Psoas muscle (tissue), 8 donors: Measurements from ENCODE around the gene WWOX. TPM values are rescaled to one million over a fixed set of nuclear protein-coding genes. Genes with fewer than 3 reads are reported as not detected.

Experiments
- ATAC-seq, 4 donors: fragments of 200-7000 bp; cut with Tn5 transposase; one replicate each; pipeline ENCODE4 v1.9.1; 2020; ENCODE audit warnings: moderate library complexity in 3 of 4, mild to moderate bottlenecking in 2 of 4
- DNase-seq, 2 donors: peaks; one replicate each; pipeline ENCODE4 v3.0.0-alpha.2; 2020
- H3K27ac ChIP-seq: fragments of 200-600 bp; one replicate; pipeline ENCODE4 v1.8.0; 2022
- H3K27me3 ChIP-seq, 3 donors: fragments of 200-600 bp in 1 of 3; one replicate each; pipeline versions ENCODE4 v1.6.1 to v1.8.0; 2013 to 2022; ENCODE audit warnings: low read length in 2 of 3, mild to moderate bottlenecking in 2 of 3, moderate library complexity in 1 of 3; ENCODE audit not compliant: insufficient read depth in 3 of 3
- H3K36me3 ChIP-seq, 2 donors: fragments of 200-600 bp in 1 of 2; one replicate each; pipeline versions ENCODE4 v1.6.1 to v1.8.0; 2013 to 2022; ENCODE audit warnings: low read depth in 1 of 2, mild to moderate bottlenecking in 1 of 2, moderate library complexity in 1 of 2; ENCODE audit not compliant: insufficient read depth in 1 of 2
- H3K4me1 ChIP-seq: fragments of 200-600 bp; one replicate; pipeline ENCODE4 v1.8.0; 2022
- H3K4me3 ChIP-seq: fragments of 200-600 bp; one replicate; pipeline ENCODE4 v1.8.0; 2022; ENCODE audit warnings: mild to moderate bottlenecking
- H3K9me3 ChIP-seq: fragments of 200-600 bp; one replicate; pipeline ENCODE4 v1.8.0; 2022
- CTCF ChIP-seq: fragments of 200-600 bp; IDR thresholded peaks from one replicate; pipeline ENCODE4 v1.8.0; 2022; ENCODE audit warnings: antibody characterized with exemption
- WGBS, 3 donors: extraction: QIAGEN DNeasy Blood & Tissue Kit; methylation state at CpG; one replicate each; pipeline versions ENCODE4 v1.1.6 to v1.1.7; 2013; 5-methylcytosine and 5-hydroxymethylcytosine counted together
- intact Hi-C, 2 donors: fragments of 100-400 bp; cut with DNase I; formaldehyde crosslinking; loops; one replicate each; pipeline versions ENCODE4 v1.11.0 to v1.14.2; 2022
- polyA plus RNA-seq, 3 donors: library from polyadenylated mRNA; stranded (reverse); fragments of 200-250 nt; gene quantifications; one replicate each; pipeline ENCODE4 v1.2.3, GENCODE V29; 2013
- total RNA-seq, 4 donors: library from RNA; stranded (reverse); fragmentation: NEBNext Ultra II Directional in 2 of 4; extraction: Animal tissue kit (Norgen Biotek cat#: 25700) in 2 of 4; gene quantifications; one replicate each; pipeline versions ENCODE4 v1.2.1 to v1.2.4, GENCODE V29; 2021 to 2023
- donor health status: healthy with polysubstance abuse.
- donor health status: DM: no; HTN: no; CAD: no; lungs with moderate emphysema.
- donor health status: Bipolar disorder and iron deficiency.
- donor health status: healthy.
- donor health status: DM: yes; HTN: yes; CAD: no.
- donor health status: DM: no; HTN: no; CAD: no.
- donor health status: DM: no; HTN: no; CAD: no.
- donor health status: DM: yes; HTN: yes; CAD: no.

WWOX gene
- total and polyA plus RNA-seq, 7 donors = 3.1 to 6.6 (median 5.0) TPM

- 96 to 98% (median 96%) methylated on average over 4 of the region's 4 CpGs for whole genome bisulfite sequencing, 3 donors
- no peak for DNase-seq
- no peaks in the 10 kb centered on the region for H3K9me3 ChIP-seq
Measured at GRCh38 chr16:78469787-78470186, 370.3 kb downstream of the WWOX start.

GRCh38 chr16:78473031-78473699 lies 373.7 kb downstream of the WWOX start:
- WGBS, 3 donors = 89 to 93% (median 89%) methylated on average over 11 of the region's 11 CpGs
- ATAC-seq (no peak), DNase-seq (no peak)
- H3K27me3 ChIP-seq = no peaks in the 10 kb centered on the region
- H3K36me3 ChIP-seq = no peaks in the 10 kb centered on the region
- no peaks in the 10 kb centered on the region for H3K9me3 ChIP-seq
- no peak for TF ChIP-seq CTCF
- intact Hi-C loops = no loop called here
- H3K4me1 ChIP-seq = no peaks in the 10 kb centered on the region
- H3K27ac ChIP-seq = no peak overlapping the region
- H3K4me3 ChIP-seq = no peak overlapping the region

More at GRCh38 chr16:78469787-78470186, 370.3 kb downstream of the WWOX start:
- no peaks in the 10 kb centered on the region for H3K27me3 ChIP-seq
- H3K4me1 ChIP-seq = no peaks in the 10 kb centered on the region
- no peak for TF ChIP-seq CTCF
- H3K4me3 ChIP-seq = no peak overlapping the region
- no peak overlapping the region for H3K27ac ChIP-seq
- no peaks in the 10 kb centered on the region for H3K36me3 ChIP-seq
- ATAC-seq = no peak
- intact Hi-C loops = no loop called here

GRCh38 chr16:78474762-78475161 lies 375.3 kb downstream of the WWOX start:
- TF ChIP-seq CTCF = no peak
- DNase-seq (no peak), ATAC-seq (no peak)
- intact Hi-C loops = no loop called here
- no peaks in the 10 kb centered on the region for H3K4me1 ChIP-seq
- WGBS, 3 donors = 97 to 98% (median 97%) methylated on average over 4 of the region's 4 CpGs
- H3K9me3 ChIP-seq = no peaks in the 10 kb centered on the region
- no peak overlapping the region for H3K27ac ChIP-seq
- H3K4me3 ChIP-seq = no peak overlapping the region
- H3K27me3 ChIP-seq = no peaks in the 10 kb centered on the region
- H3K36me3 ChIP-seq = no peaks in the 10 kb centered on the region

- Histone ChIP-seq H3K4me3 (no peak overlapping the region), H3K9me3 (no peaks in the 10 kb centered on the region), H3K27ac (no peak overlapping the region), H3K36me3 (no peaks in the 10 kb centered on the region), H3K27me3 (no peaks in the 10 kb centered on the region), H3K4me1 (no peaks in the 10 kb centered on the region)
- intact Hi-C loops = no loop called here
- WGBS, 3 donors = 85 to 91% (median 88%) methylated on average over 7 of the region's 7 CpGs
- no peak for DNase-seq
- TF ChIP-seq CTCF = no peak
- ATAC-seq = no peak
Measured at GRCh38 chr16:78476615-78477014, 377.2 kb downstream of the WWOX start.
